Neural progenitor cell (in vitro differentiated cells): ENCODE measurements around the gene DEXI. TPM values are rescaled to one million over a fixed set of nuclear protein-coding genes. Genes with fewer than 3 reads are reported as not detected.

Experiments
- DNase-seq: peaks from one replicate; pipeline ENCODE4 v3.0.0-alpha.2; 2016; ENCODE audit warnings: low spot score
- H2AFZ ChIP-seq: fragments of 200-600 bp; sonication (generic); replicated peaks from 2 replicates; pipeline ENCODE4 v1.6.1; 2016; ENCODE audit warnings: antibody characterized with exemption
- H3F3A ChIP-seq: fragments of 200-600 bp; sonication (generic); 2 replicates; pipeline ENCODE4 v1.6.1; 2016; ENCODE audit warnings: antibody characterized with exemption, low read depth
- H3K27ac ChIP-seq: fragments of 200-600 bp; sonication (generic); 2 replicates; pipeline ENCODE4 v1.5.1; 2016; ENCODE audit warnings: mild to moderate bottlenecking
- H3K27me3 ChIP-seq: fragments of 200-600 bp; sonication (generic); 2 replicates; pipeline ENCODE4 v1.6.1; 2016; ENCODE audit warnings: mild to moderate bottlenecking, moderate library complexity
- H3K36me3 ChIP-seq: fragments of 200-600 bp; sonication (generic); 2 replicates; pipeline ENCODE4 v1.5.1; 2016
- H3K4me1 ChIP-seq: fragments of 200-600 bp; sonication (generic); 2 replicates; pipeline ENCODE4 v1.6.1; 2016; ENCODE audit warnings: mixed run types
- H3K4me2 ChIP-seq: fragments of 200-600 bp; sonication (generic); 2 replicates; pipeline ENCODE4 v1.6.1; 2016
- H3K4me3 ChIP-seq: fragments of 200-600 bp; sonication (generic); 2 replicates; pipeline ENCODE4 v1.5.1; 2016
- H3K79me2 ChIP-seq: fragments of 200-600 bp; sonication (generic); 2 replicates; pipeline ENCODE4 v1.6.1; 2016; ENCODE audit warnings: low read depth
- H3K9ac ChIP-seq: fragments of 200-600 bp; sonication (generic); 2 replicates; pipeline ENCODE4 v1.6.1; 2016
- H3K9me3 ChIP-seq: fragments of 200-600 bp; sonication (generic); 2 replicates; pipeline ENCODE4 v1.5.1; 2016; ENCODE audit warnings: low read depth
- H4K20me1 ChIP-seq: fragments of 200-600 bp; sonication (generic); 2 replicates; pipeline ENCODE4 v1.6.1; 2016; ENCODE audit warnings: low read depth
- H3K27ac Mint-ChIP-seq: 3 replicates; pipeline ENCODE4 v1.8.0; 2021; ENCODE audit warnings: mixed read lengths
- H3K27me3 Mint-ChIP-seq: 2 replicates; pipeline ENCODE4 v1.8.0; 2022; ENCODE audit warnings: low read depth, mild to moderate bottlenecking, inconsistent platforms, moderate library complexity, mixed read lengths; ENCODE audit not compliant: insufficient read depth
- H3K36me3 Mint-ChIP-seq: 3 replicates; pipeline ENCODE4 v1.8.0; 2021; ENCODE audit warnings: mixed read lengths
- H3K4me1 Mint-ChIP-seq: 3 replicates; pipeline ENCODE4 v1.8.0; 2021; ENCODE audit warnings: mixed read lengths
- H3K4me3 Mint-ChIP-seq: 3 replicates; pipeline ENCODE4 v1.8.0; 2021; ENCODE audit warnings: mild to moderate bottlenecking, moderate library complexity, mixed read lengths
- H3K9me3 Mint-ChIP-seq: 3 replicates; pipeline ENCODE4 v1.8.0; 2020; ENCODE audit warnings: mixed read lengths
- CTCF ChIP-seq: fragments of 200-600 bp; sonication (generic); IDR thresholded peaks from 2 replicates; pipeline ENCODE4 v1.5.1; 2017; ENCODE audit warnings: antibody characterized with exemption, mild to moderate bottlenecking
- EZH2 ChIP-seq: fragments of 200-600 bp; sonication (generic); IDR thresholded peaks from 2 replicates; pipeline ENCODE4 v1.6.1; 2017; ENCODE audit warnings: antibody characterized with exemption, mild to moderate bottlenecking, moderate library complexity
- EZH2phosphoT487 ChIP-seq: fragments of 200-600 bp; sonication (generic); IDR thresholded peaks from 2 replicates; pipeline ENCODE4 v1.6.1; 2017; ENCODE audit warnings: antibody characterized with exemption
- total RNA-seq: library from RNA; depleted of rRNA; stranded (reverse); fragments of >200 nt; gene quantifications from 2 replicates; pipeline ENCODE4 v1.2.3, GENCODE V29; 2015; ENCODE audit warnings: low replicate concordance

DEXI gene
- total RNA-seq, 1 donor from 2014 or later = 16.4 TPM

GRCh38 chr16:10980813-10981212 is 38.5 kb upstream of the DEXI start:
- H3K36me3 Mint-ChIP-seq = peaks cover 10% of the 10 kb centered on the region

GRCh38 chr16:10979717-10980601 is 37.7 kb upstream of the DEXI start:
- H3K4me1 ChIP-seq = peaks cover 30% of the 10 kb centered on the region
- Mint-ChIP-seq H3K27me3 (peaks cover 10% of the 10 kb centered on the region), H3K4me3 (no peak overlapping the region), H3K9me3 (no peaks in the 10 kb centered on the region), H3K27ac (no peak overlapping the region), H3K4me1 (peaks cover 49% of the 10 kb centered on the region), H3K36me3 (peaks cover 7% of the 10 kb centered on the region)
- TF ChIP-seq EZH2 = no peak
- no peak for TF ChIP-seq EZH2phosphoT487
- TF ChIP-seq CTCF = no peak
- no peaks in the 10 kb centered on the region for H3K27me3 ChIP-seq
- H3F3A ChIP-seq = peaks cover 15% of the 10 kb centered on the region
- H3K79me2 ChIP-seq = no peaks in the 10 kb centered on the region
- no peak for DNase-seq
- H3K27ac ChIP-seq = no peak overlapping the region
- no peak overlapping the region for H3K4me3 ChIP-seq
- no peak overlapping the region for H3K9ac ChIP-seq
- no peaks in the 10 kb centered on the region for H3K9me3 ChIP-seq
- H2AFZ ChIP-seq = no peak overlapping the region
- no peaks in the 10 kb centered on the region for H4K20me1 ChIP-seq
- H3K4me2 ChIP-seq = no peak overlapping the region
- H3K36me3 ChIP-seq = no peaks in the 10 kb centered on the region

More at GRCh38 chr16:10980813-10981212, 38.5 kb upstream of the DEXI start:
- Histone ChIP-seq H3K9ac (no peak overlapping the region), H3K4me2 (no peak overlapping the region), H3K9me3 (no peaks in the 10 kb centered on the region), H3K4me3 (no peak overlapping the region), H3K4me1 (peaks cover 30% of the 10 kb centered on the region), H3K27ac (no peak overlapping the region), H3K36me3 (no peaks in the 10 kb centered on the region), H3F3A (peaks cover 15% of the 10 kb centered on the region), H3K27me3 (no peaks in the 10 kb centered on the region), H3K79me2 (no peaks in the 10 kb centered on the region), H2AFZ (no peak overlapping the region), H4K20me1 (no peaks in the 10 kb centered on the region)
- no peak overlapping the region for H3K4me3 Mint-ChIP-seq
- TF ChIP-seq EZH2 (no peak), EZH2phosphoT487 (no peak), CTCF (no peak)
- H3K4me1 Mint-ChIP-seq = peaks cover 51% of the 10 kb centered on the region
- peaks cover 10% of the 10 kb centered on the region for H3K27me3 Mint-ChIP-seq
- no peak for DNase-seq
- H3K9me3 Mint-ChIP-seq = no peaks in the 10 kb centered on the region
- no peak overlapping the region for H3K27ac Mint-ChIP-seq

GRCh38 chr16:10978871-10979446 is 36.7 kb upstream of the DEXI start:
- Histone ChIP-seq H3K27me3 (no peaks in the 10 kb centered on the region), H3K9ac (no peak overlapping the region), H3K27ac (peak overlapping the region; percentile 53), H3K79me2 (no peaks in the 10 kb centered on the region), H3K9me3 (no peaks in the 10 kb centered on the region), H3F3A (peaks cover 15% of the 10 kb centered on the region), H2AFZ (no peak overlapping the region), H3K4me3 (no peak overlapping the region), H3K4me1 (peaks cover 29% of the 10 kb centered on the region), H3K4me2 (no peak overlapping the region), H3K36me3 (no peaks in the 10 kb centered on the region), H4K20me1 (no peaks in the 10 kb centered on the region)
- peak overlapping the region; percentile 64 for H3K27ac Mint-ChIP-seq
- DNase-seq = no peak
- H3K4me3 Mint-ChIP-seq = no peak overlapping the region
- TF ChIP-seq EZH2 = no peak
- TF ChIP-seq EZH2phosphoT487 = no peak
- TF ChIP-seq CTCF = no peak
- peaks cover 3% of the 10 kb centered on the region for H3K36me3 Mint-ChIP-seq
- no peaks in the 10 kb centered on the region for H3K9me3 Mint-ChIP-seq
- H3K27me3 Mint-ChIP-seq = peaks cover 7% of the 10 kb centered on the region
- peaks cover 42% of the 10 kb centered on the region for H3K4me1 Mint-ChIP-seq
